Peyer's patch (tissue), 4 donors: ENCODE results near the gene SPATA6.
"Not testable (repeated sequence)": the region's sequence is repeated elsewhere in the genome, so short reads cannot be mapped to it uniquely, and the experiment has no call there.

Experiments
- CTCF ChIP-seq, 6 experiments: fragments of 450-650 bp in 4 of 6; fragments of 200-600 bp in 2 of 6; sonication (generic) in 1 of 6; IDR thresholded peaks; one replicate each; pipeline ENCODE4 v1.5.1; 2017 to 2019; ENCODE audit warnings: antibody characterized with exemption in 6 of 6, mild to moderate bottlenecking in 3 of 6, moderate library complexity in 1 of 6
- POLR2A ChIP-seq, 2 donors: fragments of 450-650 bp; IDR thresholded peaks; one replicate each; pipeline ENCODE4 v1.5.1; 2017; ENCODE audit warnings: antibody characterized with exemption in 2 of 2, mild to moderate bottlenecking in 2 of 2, moderate library complexity in 2 of 2

DNA sequence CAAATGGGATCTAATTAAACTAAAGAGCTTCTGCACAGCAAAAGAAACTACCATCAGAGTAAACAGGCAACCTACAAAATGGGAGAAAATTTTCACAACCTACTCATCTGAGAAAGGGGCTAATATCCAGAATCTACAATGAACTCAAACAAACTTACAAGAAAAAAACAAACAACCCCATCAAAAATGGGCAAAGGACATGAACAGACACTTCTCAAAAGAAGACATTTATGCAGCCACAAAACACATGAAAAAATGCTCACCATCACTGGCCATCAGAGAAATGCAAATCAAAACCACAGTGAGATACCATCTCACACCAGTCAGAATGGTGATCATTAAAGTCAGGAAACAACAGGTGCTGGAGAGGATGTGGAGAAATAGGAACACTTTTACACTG is 189.7 kb downstream of the SPATA6 start:
- TF ChIP-seq CTCF, POLR2A (IDR thresholded peaks at IDR 0.05): not testable (repeated sequence)
